Left hindlimb (tissue), 1 donor: ENCODE results near the gene ALG5.

Experiments
- DNase-seq: peaks from one replicate; pipeline ENCODE4 v3.0.0-alpha.2; 2018

The ALG5 gene

GRCh38 chr13:36975172-36975571 is 24.0 kb downstream of the ALG5 start:
- DNase-seq, result no peak

- DNase-seq, result no peak
Measured at GRCh38 chr13:36973621-36974295, 25.4 kb downstream of the ALG5 start.

GRCh38 chr13:36973009-36973408 is 26.1 kb downstream of the ALG5 start:
- no peak for DNase-seq

GRCh38 chr13:36966404-36966803 is 32.7 kb downstream of the ALG5 start:
- DNase-seq, result no peak

- DNase-seq, result no peak
Measured at GRCh38 chr13:36965767-36966166, 33.4 kb downstream of the ALG5 start.

- DNase-seq, result no peak
Measured at GRCh38 chr13:36959456-36960116, 39.6 kb downstream of the ALG5 start.

DNA sequence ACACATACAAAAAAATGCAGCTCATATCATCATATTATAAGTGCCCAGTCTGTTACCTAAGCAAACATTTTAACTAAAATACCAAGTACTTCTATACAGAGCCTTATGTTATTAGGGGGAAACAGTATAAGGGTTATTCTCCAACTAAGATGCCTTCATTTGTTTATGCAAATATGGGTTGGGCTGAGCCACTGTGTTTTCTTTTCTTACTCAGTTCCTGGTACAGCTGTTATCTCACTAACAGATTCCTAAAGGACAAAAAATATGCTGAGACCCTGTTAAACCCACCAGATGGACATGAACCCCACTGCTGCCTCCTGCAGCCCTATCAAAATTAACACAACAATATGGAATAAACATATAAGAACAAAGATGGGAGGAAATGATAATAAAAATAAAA is 44.6 kb downstream of the ALG5 start:
- no peak for DNase-seq

GRCh38 chr13:36950920-36951319 is 48.2 kb downstream of the ALG5 start:
- no peak for DNase-seq

GRCh38 chr13:36950330-36950729 is 48.8 kb downstream of the ALG5 start:
- DNase-seq, result no peak

GRCh38 chr13:36945078-36945477 is 54.1 kb downstream of the ALG5 start:
- DNase-seq, result no peak

GRCh38 chr13:36925603-36926002 is 73.5 kb downstream of the ALG5 start:
- no peak for DNase-seq

DNA sequence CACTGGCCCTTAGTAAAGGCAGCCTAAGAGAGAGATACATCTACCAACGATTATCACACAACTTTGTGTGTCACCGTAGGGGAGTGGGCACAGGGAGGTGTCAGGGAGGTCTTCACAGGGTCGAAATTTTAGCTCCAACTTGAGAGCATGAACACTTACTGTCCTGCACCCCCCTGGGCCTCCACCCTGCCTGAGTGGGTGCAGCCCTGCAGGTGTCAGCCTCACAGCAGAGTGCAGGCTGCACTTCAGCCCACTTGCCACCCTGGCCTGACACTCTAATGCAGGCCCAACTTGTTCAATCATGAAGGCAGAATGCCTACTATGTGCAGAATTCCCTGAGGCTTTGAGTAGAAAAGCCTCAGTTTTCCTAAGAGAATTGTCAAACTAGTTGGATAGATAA is 75.1 kb downstream of the ALG5 start:
- no peak for DNase-seq

GRCh38 chr13:36921631-36922301 is 77.4 kb downstream of the ALG5 start:
- DNase-seq, result no peak

- no peak for DNase-seq
Measured at GRCh38 chr13:36920616-36921185, 78.4 kb downstream of the ALG5 start.

DNA sequence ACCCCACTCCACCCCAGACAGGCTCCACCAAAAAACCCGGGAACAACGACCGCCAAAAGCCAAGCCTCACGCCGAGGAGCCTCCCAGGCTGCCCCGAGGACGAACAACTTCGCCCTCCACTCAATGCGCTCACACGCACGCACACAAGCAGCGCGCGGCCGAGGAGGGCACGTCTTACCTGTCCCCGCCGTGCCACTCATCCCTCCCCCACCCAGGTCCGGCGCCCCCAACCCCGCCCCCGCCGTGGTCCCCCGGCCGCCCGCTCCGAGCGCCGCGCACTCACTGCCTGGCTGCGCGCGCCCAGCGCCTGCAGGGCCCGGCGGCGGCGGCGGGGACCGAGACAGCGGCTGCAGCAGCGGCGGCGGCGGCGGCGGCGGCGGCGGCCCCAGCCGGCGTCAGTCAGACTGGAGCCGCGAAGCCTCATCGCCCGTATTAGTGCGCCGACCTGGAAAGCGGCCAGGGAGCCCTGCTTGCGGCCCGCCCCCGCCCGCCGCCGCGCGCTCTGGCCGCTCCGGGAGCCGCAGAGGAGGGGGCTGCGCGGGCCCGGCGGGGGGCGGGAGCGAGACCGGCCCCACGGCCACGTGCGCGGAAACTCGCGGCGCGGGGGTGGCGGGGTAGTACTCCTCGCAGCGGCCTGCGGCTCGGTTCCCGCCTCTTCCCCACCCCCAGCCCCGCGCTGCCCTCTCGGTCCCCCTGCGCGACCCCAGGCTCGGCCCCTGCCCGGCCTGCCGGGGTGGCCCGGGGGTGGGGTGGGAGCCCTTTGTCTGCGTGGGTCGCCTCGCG is 79.1 kb downstream of the ALG5 start, which contains the start of gene SMAD9:
TSS of gene SMAD9 (minus strand) at position 406 of the 783 bp plus-strand sequence. CDS start 40,549 bp downstream, outside the sequence.
- DNase-seq, result peak; percentile 87

DNA sequence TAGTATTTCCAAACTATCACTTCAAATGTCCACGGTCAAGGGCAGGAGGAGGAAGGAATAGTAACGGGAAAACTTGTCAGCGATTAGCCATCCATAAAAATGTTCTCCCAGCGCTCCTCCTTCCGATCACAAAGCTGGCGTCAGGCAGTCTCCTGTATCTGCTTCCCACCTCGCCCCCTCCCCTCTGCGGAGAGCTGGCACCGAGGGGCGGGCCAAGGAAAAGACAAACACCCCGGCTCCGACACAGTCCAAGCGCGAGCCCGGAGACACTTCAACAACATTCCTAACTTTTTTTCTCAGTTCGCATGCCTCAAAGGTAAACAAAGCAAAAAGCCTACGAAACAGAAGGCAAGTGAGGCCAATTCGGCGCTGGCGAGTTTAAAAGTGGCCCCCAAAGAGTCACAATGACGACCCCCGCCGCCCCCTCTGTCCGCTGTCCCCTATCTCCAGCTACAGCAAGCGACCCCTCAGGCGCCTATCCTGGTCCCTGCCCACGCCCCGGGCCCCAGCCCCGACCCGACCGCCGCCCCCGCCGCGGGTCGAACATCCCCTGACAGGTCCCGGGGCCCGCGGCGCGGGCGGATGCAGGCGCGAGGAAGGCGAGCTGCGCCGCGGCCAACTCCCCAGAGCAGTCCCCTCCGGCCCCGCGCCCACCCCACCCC is 79.8 kb downstream of the ALG5 start:
- DNase-seq, result peak; percentile 82

GRCh38 chr13:36918246-36919131 is 80.7 kb downstream of the ALG5 start:
- DNase-seq, result peak; percentile 42

- DNase-seq, result no peak
Measured at GRCh38 chr13:36917311-36917710, 81.8 kb downstream of the ALG5 start.

- no peak for DNase-seq
Measured at GRCh38 chr13:36915896-36916640, 83.1 kb downstream of the ALG5 start.

GRCh38 chr13:36915106-36915505 is 84.0 kb downstream of the ALG5 start:
- no peak for DNase-seq
